Measurements from ENCODE around the gene PPM1F. TPM values are rescaled to one million over a fixed set of nuclear protein-coding genes. Genes with fewer than 3 reads are reported as not detected.
"Not testable (repeated sequence)": the region's sequence is repeated elsewhere in the genome, so short reads cannot be mapped to it uniquely, and the experiment has no call there.

Gene PPM1F
- total and polyA plus RNA-seq, 7 experiments from 2014 or later = 8.8 to 58.0 (median 25.3) TPM

DNA sequence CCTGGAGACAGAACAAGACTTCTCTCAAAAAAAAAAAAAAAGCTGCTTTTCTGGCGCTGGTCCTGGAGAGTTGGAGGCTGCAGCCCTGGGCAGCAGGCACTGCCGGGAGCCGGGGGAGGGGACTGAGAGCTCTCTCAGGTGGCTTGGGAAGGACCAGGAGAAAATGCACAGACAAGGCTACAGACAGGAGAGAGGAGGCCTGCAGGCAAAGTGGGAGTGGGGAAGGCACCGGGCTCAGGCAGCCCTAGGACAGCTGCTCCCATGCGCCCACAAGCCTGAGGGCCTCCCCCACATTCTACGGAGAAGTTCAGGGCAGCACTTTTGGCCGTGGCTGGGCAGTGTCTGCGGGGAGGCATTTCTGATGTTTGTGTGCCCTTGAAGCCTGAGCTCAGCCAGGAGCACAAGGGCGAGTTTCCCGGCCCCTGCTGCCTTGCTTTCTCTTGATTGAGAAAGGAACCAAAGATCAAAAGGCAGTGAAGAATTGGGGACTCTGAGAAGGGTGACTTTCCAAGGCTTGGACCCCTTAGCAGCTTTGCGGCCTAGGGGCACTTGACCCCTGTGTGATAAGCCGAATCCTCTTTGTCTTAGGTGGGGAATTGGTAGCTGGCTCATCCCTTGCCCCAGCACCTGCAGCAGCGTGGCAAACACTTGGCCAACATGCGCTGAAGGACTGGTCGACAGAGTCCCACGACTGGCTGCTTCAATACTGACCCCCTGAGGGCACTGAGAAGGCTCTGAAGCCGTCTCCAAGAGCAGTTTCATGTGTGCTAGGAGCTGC, 35.3 kb downstream of the PPM1F start:
- Histone ChIP-seq H3K36me3 (ENCODE audit: control insufficient read depth in 2 of 3, insufficient read depth in 3 of 3, low read length in 3 of 3) (peaks cover 0 to 7% (median 0%) of the 10 kb centered on the region in 3 experiments), H3K9me3 (ENCODE audit: control insufficient read depth in 2 of 3, low read length in 3 of 3) (no peaks in the 10 kb centered on the region), H3K27me3 (ENCODE audit: control insufficient read depth in 2 of 2, insufficient read depth in 2 of 2, low read length in 2 of 2) (no peaks in the 10 kb centered on the region), H3K27ac (ENCODE audit: low read depth, low read length) (no peak overlapping the region), H3K4me1 (ENCODE audit: control insufficient read depth in 2 of 2, insufficient read depth in 2 of 2, low read length in 2 of 2) (no peaks in the 10 kb centered on the region), H3K4me3 (ENCODE audit: low read length) (no peak overlapping the region)
- Mint-ChIP-seq H3K9me3 (no peaks in the 10 kb centered on the region), H3K27me3 (no peaks in the 10 kb centered on the region), H3K4me3 (no peak overlapping the region), H3K27ac (no peak overlapping the region), H3K36me3 (peaks cover 0 to 4% (median 0%) of the 10 kb centered on the region in 5 donors), H3K4me1 (no peaks in the 10 kb centered on the region)
- POLR2A ChIA-PET = no interaction called here
- intact Hi-C loops (cut with micrococcal nuclease) = no loop called here
- no peak for ATAC-seq
- CTCF ChIA-PET = no interaction called here
- DNase-seq = no peak

DNA sequence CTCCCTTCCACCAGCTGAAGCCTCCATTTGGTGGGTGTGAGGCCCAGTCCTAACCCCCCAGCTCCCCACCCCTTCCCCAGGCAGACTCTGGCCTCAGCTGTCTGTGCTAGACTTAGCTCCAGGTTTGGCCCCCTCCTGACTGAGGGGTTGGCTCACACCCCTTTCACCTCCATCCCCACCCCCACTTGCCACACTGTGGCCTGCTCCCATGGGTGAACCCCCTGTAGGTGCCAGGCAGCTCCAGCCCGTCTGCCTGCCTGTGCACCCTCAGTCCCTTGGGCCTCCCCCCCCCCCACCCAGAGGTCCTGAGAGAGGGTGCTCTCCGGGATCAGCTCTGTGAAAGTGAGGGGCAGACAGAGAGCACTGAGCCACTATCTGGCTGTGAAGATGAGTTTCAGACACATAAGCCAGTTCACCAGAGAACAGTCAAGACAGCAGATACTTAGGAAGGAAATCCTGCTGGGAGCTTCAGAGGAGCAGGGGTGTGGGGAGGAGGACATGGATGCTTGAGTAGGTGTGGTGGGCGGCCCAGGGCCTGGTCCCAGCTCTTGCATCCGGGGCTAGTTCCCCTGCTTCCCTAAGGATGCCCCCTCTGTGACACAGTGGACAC, 36.2 kb downstream of the PPM1F start:
- ATAC-seq (no peak), DNase-seq (no peak)
- intact Hi-C loops (cut with micrococcal nuclease) = no loop called here
- Histone ChIP-seq H3K27ac (ENCODE audit: low read depth, low read length) (no peak overlapping the region), H3K9me3 (ENCODE audit: control insufficient read depth in 2 of 3, low read length in 3 of 3) (no peaks in the 10 kb centered on the region), H3K27me3 (ENCODE audit: control insufficient read depth in 2 of 2, insufficient read depth in 2 of 2, low read length in 2 of 2) (no peaks in the 10 kb centered on the region), H3K4me3 (ENCODE audit: low read length) (no peak overlapping the region), H3K4me1 (ENCODE audit: control insufficient read depth in 2 of 2, insufficient read depth in 2 of 2, low read length in 2 of 2) (no peaks in the 10 kb centered on the region), H3K36me3 (ENCODE audit: control insufficient read depth in 2 of 3, insufficient read depth in 3 of 3, low read length in 3 of 3) (peaks cover 0 to 2% (median 0%) of the 10 kb centered on the region in 3 experiments)
- Mint-ChIP-seq H3K9me3 (no peaks in the 10 kb centered on the region), H3K4me1 (no peaks in the 10 kb centered on the region), H3K36me3 (no peaks in the 10 kb centered on the region), H3K4me3 (no peak overlapping the region), H3K27ac (no peak overlapping the region), H3K27me3 (no peaks in the 10 kb centered on the region)
- ChIA-PET CTCF (interaction anchor here (0.5 kb wide), 1 partner anchor 18 kb away, joined by 3 read pairs; no protein-coding TSS in a partner anchor), POLR2A (no interaction called here)

DNA sequence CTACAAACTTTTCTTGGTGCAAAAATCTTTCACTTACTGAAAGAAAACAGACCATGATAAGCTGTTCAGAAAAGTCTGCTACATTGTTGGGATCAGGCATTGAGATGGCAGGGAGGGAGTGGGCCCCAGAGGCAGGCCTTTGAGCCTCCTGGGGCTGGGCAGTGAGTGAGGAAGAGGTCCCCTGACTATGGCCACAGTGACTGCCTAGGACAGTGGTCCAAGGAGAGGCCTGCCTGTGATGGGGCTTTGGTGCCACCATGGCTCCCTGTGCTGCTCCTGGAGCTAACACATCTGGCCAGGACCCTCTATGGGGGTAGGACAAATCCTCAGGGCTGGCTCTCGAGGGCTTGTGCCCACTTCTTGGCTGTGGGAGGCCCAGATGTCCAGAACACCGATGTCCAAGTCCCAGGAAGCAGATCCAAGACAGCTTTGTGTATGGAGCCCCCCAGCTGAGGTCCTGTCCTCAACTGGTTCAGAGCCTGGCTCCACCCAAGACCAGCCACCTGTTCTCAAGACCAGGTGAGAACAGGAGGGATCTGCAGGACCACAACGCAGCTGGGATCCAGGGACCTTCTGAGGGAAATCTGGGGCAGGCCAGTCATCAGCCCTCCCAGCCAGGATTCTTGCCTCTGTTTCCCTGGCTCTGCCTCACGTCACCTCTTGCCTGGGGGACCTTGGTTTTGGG, 36.9 kb downstream of the PPM1F start:
- Mint-ChIP-seq H3K27me3 (no peaks in the 10 kb centered on the region), H3K4me1 (no peaks in the 10 kb centered on the region), H3K9me3 (no peaks in the 10 kb centered on the region), H3K4me3 (no peak overlapping the region), H3K27ac (peak overlapping the region in 2 of 9 donors; percentile 9 to 72), H3K36me3 (no peaks in the 10 kb centered on the region)
- no peak for ATAC-seq
- no peak overlapping the region for H3K27ac ChIP-seq (ENCODE audit: low read depth, low read length)
- ChIA-PET CTCF (interaction anchor here (0.5 kb wide), 1 partner anchor 19 kb away, joined by 3 read pairs; no protein-coding TSS in a partner anchor), POLR2A (no interaction called here)
- intact Hi-C loops (cut with micrococcal nuclease) = no loop called here
- H3K36me3 ChIP-seq (ENCODE audit: control insufficient read depth in 2 of 3, insufficient read depth in 3 of 3, low read length in 3 of 3) = no peaks in the 10 kb centered on the region
- no peaks in the 10 kb centered on the region for H3K4me1 ChIP-seq (ENCODE audit: control insufficient read depth in 2 of 2, insufficient read depth in 2 of 2, low read length in 2 of 2)
- no peak for DNase-seq
- H3K9me3 ChIP-seq (ENCODE audit: control insufficient read depth in 2 of 3, low read length in 3 of 3) = no peaks in the 10 kb centered on the region
- no peaks in the 10 kb centered on the region for H3K27me3 ChIP-seq (ENCODE audit: control insufficient read depth in 2 of 2, insufficient read depth in 2 of 2, low read length in 2 of 2)
- H3K4me3 ChIP-seq (ENCODE audit: low read length) = no peak overlapping the region

DNA sequence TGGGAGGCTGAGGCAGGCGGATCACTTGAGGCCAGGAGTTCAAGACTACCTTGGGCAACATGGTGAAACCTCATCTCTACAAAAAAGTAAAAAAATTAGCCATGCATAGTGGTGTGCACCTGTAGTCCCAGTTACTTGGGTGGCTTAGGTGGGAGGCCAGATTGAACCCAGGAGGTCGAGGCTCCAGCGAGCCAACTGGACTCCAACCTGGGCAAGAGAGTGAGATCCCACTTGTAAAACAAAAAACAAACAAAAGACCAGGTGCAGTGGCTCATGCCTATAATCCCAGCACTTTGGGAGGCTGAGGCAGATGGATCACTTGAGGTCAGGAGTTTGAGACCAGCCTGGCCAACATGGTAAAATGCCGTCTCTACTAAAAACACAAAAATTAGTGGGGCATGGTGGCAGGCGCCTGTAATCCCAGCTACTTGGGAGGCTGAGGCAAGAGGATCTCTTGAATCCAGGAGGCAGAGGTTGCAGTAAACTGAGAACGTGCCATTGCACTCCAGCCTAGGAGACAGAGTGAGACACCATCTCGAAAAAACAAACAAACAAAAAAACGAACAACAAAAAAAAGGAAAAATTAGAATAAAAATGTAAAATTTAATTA, 38.5 kb downstream of the PPM1F start:
- H3K4me3 Mint-ChIP-seq; H3K36me3 ChIP-seq (ENCODE audit: control insufficient read depth in 2 of 3, insufficient read depth in 3 of 3, low read length in 3 of 3); H3K27me3 Mint-ChIP-seq; intact Hi-C loops (cut with micrococcal nuclease); ATAC-seq; H3K4me3 ChIP-seq (ENCODE audit: low read length); H3K27ac Mint-ChIP-seq; H3K9me3 ChIP-seq (ENCODE audit: control insufficient read depth in 2 of 3, low read length in 3 of 3); H3K9me3 Mint-ChIP-seq; POLR2A ChIA-PET; H3K4me1 Mint-ChIP-seq; H3K27ac ChIP-seq (ENCODE audit: low read depth, low read length); CTCF ChIA-PET; H3K4me1 ChIP-seq (ENCODE audit: control insufficient read depth in 2 of 2, insufficient read depth in 2 of 2, low read length in 2 of 2); H3K27me3 ChIP-seq (ENCODE audit: control insufficient read depth in 2 of 2, insufficient read depth in 2 of 2, low read length in 2 of 2); H3K36me3 Mint-ChIP-seq; DNase-seq: not testable (repeated sequence)

DNA sequence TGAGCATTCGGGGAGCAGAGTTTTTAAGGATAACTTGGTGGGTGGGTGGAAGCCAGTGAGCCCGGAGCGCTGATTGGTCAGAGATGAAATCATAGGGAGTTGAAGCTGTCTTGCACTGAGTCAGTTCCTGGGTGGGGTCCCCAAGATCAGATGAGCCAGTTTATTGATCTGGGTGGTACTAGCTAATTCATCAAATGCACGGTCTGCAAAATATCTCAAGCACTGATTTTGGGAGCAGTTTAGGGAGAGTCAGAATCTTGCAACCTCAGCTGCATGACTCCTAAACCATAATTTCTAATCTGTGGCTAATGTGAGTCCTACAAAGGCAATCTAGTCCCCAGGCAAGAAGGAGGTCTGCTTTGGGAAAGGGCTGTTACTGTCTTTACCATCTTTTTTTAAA, 42.3 kb downstream of the PPM1F start:
- H3K27ac Mint-ChIP-seq; H3K36me3 ChIP-seq (ENCODE audit: control insufficient read depth in 2 of 3, insufficient read depth in 3 of 3, low read length in 3 of 3); H3K9me3 ChIP-seq (ENCODE audit: control insufficient read depth in 2 of 3, low read length in 3 of 3); intact Hi-C loops (cut with micrococcal nuclease); H3K27me3 Mint-ChIP-seq; H3K4me3 Mint-ChIP-seq; H3K4me1 Mint-ChIP-seq; ATAC-seq; H3K27me3 ChIP-seq (ENCODE audit: control insufficient read depth in 2 of 2, insufficient read depth in 2 of 2, low read length in 2 of 2); H3K4me3 ChIP-seq (ENCODE audit: low read length); H3K36me3 Mint-ChIP-seq; POLR2A ChIA-PET; H3K9me3 Mint-ChIP-seq; CTCF ChIA-PET; H3K27ac ChIP-seq (ENCODE audit: low read depth, low read length); DNase-seq; H3K4me1 ChIP-seq (ENCODE audit: control insufficient read depth in 2 of 2, insufficient read depth in 2 of 2, low read length in 2 of 2): not testable (repeated sequence)

DNA sequence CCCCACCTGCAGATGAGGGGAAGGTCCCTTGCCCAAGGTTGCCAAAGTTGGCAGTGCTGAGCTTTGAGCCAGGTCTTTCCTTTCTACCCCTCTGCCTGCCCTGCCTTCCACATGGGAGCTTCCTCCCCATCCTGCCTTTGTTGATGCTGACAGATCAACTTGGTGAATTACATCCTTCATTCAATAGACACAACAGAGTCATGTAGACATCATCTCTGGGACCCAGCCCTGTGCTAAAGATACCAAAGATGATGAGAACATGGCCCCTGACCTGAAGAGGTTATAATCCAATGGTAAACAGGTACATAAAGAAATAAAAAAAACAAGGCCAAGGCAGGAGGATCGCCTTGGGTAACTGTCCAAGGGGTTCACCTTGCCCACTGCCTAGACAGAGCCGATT, 42.8 kb downstream of the PPM1F start:
- Histone ChIP-seq H3K9me3 (ENCODE audit: control insufficient read depth in 2 of 3, low read length in 3 of 3) (no peaks in the 10 kb centered on the region), H3K27ac (ENCODE audit: low read depth, low read length) (no peak overlapping the region), H3K36me3 (ENCODE audit: control insufficient read depth in 2 of 3, insufficient read depth in 3 of 3, low read length in 3 of 3) (no peaks in the 10 kb centered on the region), H3K4me3 (ENCODE audit: low read length) (no peak overlapping the region), H3K4me1 (ENCODE audit: control insufficient read depth in 2 of 2, insufficient read depth in 2 of 2, low read length in 2 of 2) (no peaks in the 10 kb centered on the region), H3K27me3 (ENCODE audit: control insufficient read depth in 2 of 2, insufficient read depth in 2 of 2, low read length in 2 of 2) (no peaks in the 10 kb centered on the region)
- peak overlapping the region in 1 of 9 donors; percentile 16 for H3K27ac Mint-ChIP-seq
- peaks cover 0 to 4% (median 0%) of the 10 kb centered on the region in 5 donors for H3K36me3 Mint-ChIP-seq
- DNase-seq (no peak), ATAC-seq (no peak)
- H3K27me3 Mint-ChIP-seq = peaks cover 0 to 3% (median 0%) of the 10 kb centered on the region in 5 donors
- intact Hi-C loops (cut with micrococcal nuclease) = no loop called here
- CTCF ChIA-PET = no interaction called here
- H3K4me3 Mint-ChIP-seq = no peak overlapping the region
- H3K9me3 Mint-ChIP-seq = no peaks in the 10 kb centered on the region
- no peaks in the 10 kb centered on the region for H3K4me1 Mint-ChIP-seq
- POLR2A ChIA-PET = no interaction called here

Data from naive thymus-derived CD4-positive, alpha-beta T cell (primary cell).